Measurements from ENCODE around the gene PHYH.

PHYH gene

DNA sequence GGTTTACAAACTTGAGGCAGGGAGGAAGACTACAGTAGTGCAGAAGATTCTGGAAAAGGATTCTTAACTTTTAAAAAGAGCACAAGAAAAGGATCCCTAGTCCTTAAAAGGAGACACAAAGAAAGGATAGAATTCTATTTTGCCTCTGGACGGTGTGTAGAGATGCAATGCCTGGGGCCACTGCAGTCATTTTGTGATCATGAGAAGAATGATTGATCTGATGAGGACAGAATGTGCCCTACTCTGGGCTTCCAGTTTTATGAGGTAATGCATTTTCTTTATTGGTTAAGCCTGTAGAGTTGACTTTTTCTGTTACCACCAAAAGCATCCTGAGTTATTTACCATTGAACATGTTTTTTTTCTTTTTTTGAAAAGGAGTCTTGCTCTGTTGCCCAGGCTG, 37.4 kb downstream of the PHYH start:
- no peak for TF ChIP-seq CTCF (IDR thresholded peaks at IDR 0.05)

DNA sequence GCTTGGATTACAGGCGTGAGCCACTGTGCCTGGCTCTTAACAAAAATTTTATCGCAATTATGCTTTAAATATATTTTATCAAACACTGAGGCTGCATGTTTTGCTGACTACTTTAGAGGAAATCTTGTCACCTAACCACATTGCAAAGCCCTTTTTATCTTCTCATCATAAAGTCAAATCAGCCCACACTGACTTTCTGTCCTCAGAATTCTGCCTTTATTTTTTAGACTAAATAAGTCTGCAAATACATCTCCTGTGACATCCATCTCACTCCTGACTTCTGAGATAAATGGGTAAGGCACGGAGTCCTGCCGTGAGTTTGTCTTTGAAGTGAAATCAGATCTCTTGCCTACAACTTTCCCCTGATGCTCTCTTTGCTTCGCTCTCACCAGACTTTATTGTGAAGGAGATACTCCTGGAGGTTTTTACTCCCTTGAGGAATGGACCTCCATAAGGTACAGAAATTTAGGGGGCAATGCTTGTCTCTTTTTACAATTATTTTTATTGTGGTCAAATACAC, 42.2 kb downstream of the PHYH start:
- TF ChIP-seq CTCF (IDR thresholded peaks at IDR 0.05): no peak

GRCh38 chr10:13256627-13257026, 43.2 kb downstream of the PHYH start:
- TF ChIP-seq CTCF (IDR thresholded peaks at IDR 0.05): no peak

DNA sequence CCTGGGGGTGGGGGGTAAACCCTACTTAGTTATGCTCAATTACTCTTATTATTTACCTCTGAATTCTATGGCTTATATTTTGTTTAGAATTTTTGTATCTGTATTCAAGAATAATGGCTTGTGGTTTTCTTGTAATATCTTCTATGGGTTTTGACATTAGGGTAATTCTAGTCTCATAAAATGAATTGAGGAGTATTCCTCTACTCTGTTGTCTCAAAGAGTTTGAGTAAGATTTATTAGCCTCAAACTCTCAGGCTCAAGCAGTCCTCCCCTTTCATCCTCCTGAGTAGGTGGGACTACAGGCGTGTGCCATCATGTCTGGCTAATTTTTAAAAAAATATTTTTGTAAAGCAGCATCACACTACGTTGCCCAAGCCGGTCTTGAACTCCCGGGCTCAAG, 46.1 kb downstream of the PHYH start:
- TF ChIP-seq CTCF (IDR thresholded peaks at IDR 0.05): no peak

DNA sequence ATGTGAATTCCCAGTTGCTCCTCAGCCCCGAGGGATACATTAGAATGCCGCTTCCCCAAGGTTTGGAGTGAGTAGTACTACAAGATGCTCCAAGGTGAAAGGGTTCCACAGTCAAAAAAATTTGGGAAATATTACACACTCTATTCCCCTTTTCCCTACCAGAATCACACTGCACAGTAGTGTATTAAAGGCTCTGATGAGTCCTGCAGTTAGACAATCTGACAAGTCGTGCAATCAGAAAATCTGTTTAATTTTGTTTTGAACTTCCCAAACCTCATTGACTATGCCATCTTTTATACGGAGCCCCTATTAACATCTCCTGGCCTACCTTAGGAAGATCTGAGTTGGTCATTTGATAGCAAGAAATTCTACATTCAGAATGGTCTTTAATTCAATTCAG, 52.1 kb downstream of the PHYH start:
- TF ChIP-seq CTCF (IDR thresholded peaks at IDR 0.05): no peak

- no peak for TF ChIP-seq CTCF (IDR thresholded peaks at IDR 0.05)
Observed at GRCh38 chr10:13247246-13247645, 52.6 kb downstream of the PHYH start.

DNA sequence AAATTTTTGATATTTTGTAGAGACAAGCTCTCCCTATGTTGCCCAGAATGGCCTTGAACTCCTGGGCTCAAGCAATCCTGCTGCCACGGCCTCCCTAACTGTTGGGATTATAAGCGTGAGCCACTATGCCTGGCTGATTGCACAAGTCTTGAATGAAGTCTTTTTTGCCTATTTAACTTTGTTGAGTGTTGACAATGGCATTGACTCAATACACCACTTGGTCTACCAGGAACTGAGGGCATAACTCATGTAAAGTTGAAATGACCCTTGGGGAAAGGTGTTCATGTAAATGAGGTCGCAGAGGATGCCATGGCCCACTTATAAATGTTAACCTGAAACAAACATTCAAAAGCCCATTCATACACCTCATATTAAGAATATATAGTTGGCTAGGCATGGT, 58.3 kb downstream of the PHYH start:
- no peak for TF ChIP-seq CTCF (IDR thresholded peaks at IDR 0.05)

GRCh38 chr10:13239923-13240322, 59.9 kb downstream of the PHYH start:
- TF ChIP-seq CTCF (IDR thresholded peaks at IDR 0.05): no peak

Measured in LNCAP (cell line).